MM.1S (cell line): ENCODE data around the gene MC1R.

Experiments used
- EZH2 ChIP-seq: fragments of 300-600 bp; sonication (generic); optimal IDR thresholded peaks from 2 replicates; pipeline ENCODE3; 2017; ENCODE audit warnings: low read depth, mild to moderate bottlenecking, antibody characterized with exemption, low read length, mixed read lengths
- TF ChIP-seq, protein P1 (sequence below): fragments of 300-600 bp; sonication (generic); IDR thresholded peaks from 2 replicates; pipeline ENCODE4 v1.5.1; 2016; ENCODE audit warnings: antibody characterized with exemption, low read length, mixed read lengths

DNA sequence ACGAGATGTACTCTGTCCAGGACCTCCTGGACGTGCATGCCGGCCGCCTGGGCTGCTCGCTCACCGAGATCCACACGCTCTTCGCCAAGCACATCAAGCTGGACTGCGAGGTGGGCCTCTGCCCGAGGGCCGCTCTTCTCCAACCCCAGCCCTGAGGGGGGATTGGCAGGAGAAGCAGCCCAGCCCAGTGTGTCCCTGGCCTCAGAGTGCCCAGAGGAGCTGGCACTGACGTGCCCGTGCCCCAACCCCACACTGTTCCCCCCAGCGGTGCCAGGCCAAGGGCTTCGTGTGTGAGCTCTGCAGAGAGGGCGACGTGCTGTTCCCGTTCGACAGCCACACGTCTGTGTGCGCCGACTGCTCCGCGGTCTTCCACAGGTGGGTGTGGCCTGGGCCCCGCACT lies 45.5 kb downstream of the MC1R start:
- TF ChIP-seq, protein P1, sequence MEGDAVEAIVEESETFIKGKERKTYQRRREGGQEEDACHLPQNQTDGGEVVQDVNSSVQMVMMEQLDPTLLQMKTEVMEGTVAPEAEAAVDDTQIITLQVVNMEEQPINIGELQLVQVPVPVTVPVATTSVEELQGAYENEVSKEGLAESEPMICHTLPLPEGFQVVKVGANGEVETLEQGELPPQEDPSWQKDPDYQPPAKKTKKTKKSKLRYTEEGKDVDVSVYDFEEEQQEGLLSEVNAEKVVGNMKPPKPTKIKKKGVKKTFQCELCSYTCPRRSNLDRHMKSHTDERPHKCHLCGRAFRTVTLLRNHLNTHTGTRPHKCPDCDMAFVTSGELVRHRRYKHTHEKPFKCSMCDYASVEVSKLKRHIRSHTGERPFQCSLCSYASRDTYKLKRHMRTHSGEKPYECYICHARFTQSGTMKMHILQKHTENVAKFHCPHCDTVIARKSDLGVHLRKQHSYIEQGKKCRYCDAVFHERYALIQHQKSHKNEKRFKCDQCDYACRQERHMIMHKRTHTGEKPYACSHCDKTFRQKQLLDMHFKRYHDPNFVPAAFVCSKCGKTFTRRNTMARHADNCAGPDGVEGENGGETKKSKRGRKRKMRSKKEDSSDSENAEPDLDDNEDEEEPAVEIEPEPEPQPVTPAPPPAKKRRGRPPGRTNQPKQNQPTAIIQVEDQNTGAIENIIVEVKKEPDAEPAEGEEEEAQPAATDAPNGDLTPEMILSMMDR, result no peak
- TF ChIP-seq EZH2, result no peak
